Stimulated activated naive CD4-positive, alpha-beta T cell treated with Interleukin-2 at 50 U/mL for 16 hours (primary cell): ENCODE measurements around the gene PMEL.
"Not testable (repeated sequence)": the region's sequence is repeated elsewhere in the genome, so short reads cannot be mapped to it uniquely, and the experiment has no call there.

Experiments used
- DNase-seq: peaks from one replicate; lab custom pipeline; 2025; lab: John Stamatoyannopoulos, UW

Gene PMEL

GRCh38 chr12:55983232-55983842 is 17.5 kb upstream of the PMEL start:
- no peak for DNase-seq

GRCh38 chr12:55982319-55982936 is 16.6 kb upstream of the PMEL start:
- DNase-seq = no peak

GRCh38 chr12:55981882-55982281 is 16.0 kb upstream of the PMEL start:
- not testable (repeated sequence) for DNase-seq

- DNase-seq = no peak
These were observed 13.2 kb upstream of the PMEL start for GRCh38 chr12:55979069-55979468.

- no peak for DNase-seq
These were observed 12.6 kb upstream of the PMEL start for GRCh38 chr12:55978393-55978792.

- peak; percentile 40 for DNase-seq
These were observed 8.5 kb upstream of the PMEL start for GRCh38 chr12:55974308-55974730.

GRCh38 chr12:55973599-55974307 is 7.9 kb upstream of the PMEL start, which contains the start of gene RAB5B:
Gene RAB5B, plus strand, starts transcription at chr12:55974078. Its CDS starts 12,883 bp downstream, at chr12:55986961.
- DNase-seq = peak; percentile 100

GRCh38 chr12:55972911-55973598 is 7.2 kb upstream of the PMEL start:
- no peak for DNase-seq

GRCh38 chr12:55972456-55972855 is 6.6 kb upstream of the PMEL start:
- no peak for DNase-seq

- no peak for DNase-seq
These were observed 6.2 kb upstream of the PMEL start for GRCh38 chr12:55972042-55972441.

- no peak for DNase-seq
These were observed 4.9 kb upstream of the PMEL start for GRCh38 chr12:55970775-55971174.

GRCh38 chr12:55969356-55969755 is 3.5 kb upstream of the PMEL start:
- DNase-seq = no peak

GRCh38 chr12:55966408-55967281 is 803 bp upstream of the PMEL start, which contains the start of gene CDK2:
Gene CDK2, plus strand, starts transcription at chr12:55966830. Its CDS starts 179 bp downstream, at chr12:55967009.
- peak; percentile 87 for DNase-seq

- no peak for DNase-seq
These were observed 602 bp downstream of the PMEL start for GRCh38 chr12:55965240-55965639.

GRCh38 chr12:55963760-55964159 is 2.1 kb downstream of the PMEL start:
- no peak for DNase-seq

GRCh38 chr12:55957106-55957859 is 8.6 kb downstream of the PMEL start:
- DNase-seq = no peak

- DNase-seq = peak; percentile 42
These were observed 9.9 kb downstream of the PMEL start for GRCh38 chr12:55955800-55956508.

- DNase-seq = no peak
These were observed 10.5 kb downstream of the PMEL start for GRCh38 chr12:55955344-55955743.

GRCh38 chr12:55946553-55946952 is 19.3 kb downstream of the PMEL start:
- no peak for DNase-seq

- DNase-seq = no peak
These were observed 23.2 kb downstream of the PMEL start for GRCh38 chr12:55942577-55943136.
